Neutrophil (primary cell): ENCODE data around the gene ARVCF.

Experiments used
- H3K27ac ChIP-seq: fragments of 200-600 bp; sonication (generic); 2 replicates; pipeline ENCODE4 v1.5.1; 2016; ENCODE audit warnings: mild to moderate bottlenecking, moderate library complexity
- H3K27me3 ChIP-seq: fragments of 200-600 bp; sonication (generic); 2 replicates; pipeline ENCODE4 v1.6.0; 2016; ENCODE audit warnings: mild to moderate bottlenecking
- H3K36me3 ChIP-seq: fragments of 200-600 bp; sonication (generic); 2 replicates; pipeline ENCODE4 v1.5.1; 2017
- H3K4me1 ChIP-seq, 2 experiments: fragments of 200-600 bp in 1 of 2; sonication (generic) in 1 of 2; 1 replicate in 1 of 2; 2 replicates in 1 of 2; pipeline versions ENCODE4 v1.5.1 to v1.6.1; 2013 to 2016; ENCODE audit warnings: low read depth in 1 of 2, low read length in 1 of 2, mild to moderate bottlenecking in 1 of 2, moderate library complexity in 1 of 2; ENCODE audit not compliant: control insufficient read depth in 1 of 2, insufficient read depth in 1 of 2
- H3K4me3 ChIP-seq, 2 experiments: fragments of 200-600 bp in 1 of 2; sonication (generic) in 1 of 2; 1 replicate in 1 of 2; 2 replicates in 1 of 2; pipeline ENCODE4 v1.5.1; 2013 to 2016; ENCODE audit warnings: low read depth in 1 of 2, low read length in 1 of 2, mild to moderate bottlenecking in 1 of 2, moderate library complexity in 1 of 2
- H3K9me3 ChIP-seq: fragments of 200-600 bp; sonication (generic); 2 replicates; pipeline ENCODE4 v1.5.1; 2016
- CTCF ChIP-seq: fragments of 200-600 bp; sonication (generic); IDR thresholded peaks from 2 replicates; pipeline ENCODE4 v1.5.1; 2016; ENCODE audit warnings: antibody characterized with exemption

ARVCF gene

GRCh38 chr22:19968450-19968891, 48.2 kb downstream of the ARVCF start:
- H3K27me3 ChIP-seq, result no peaks in the 10 kb centered on the region
- no peaks in the 10 kb centered on the region for H3K9me3 ChIP-seq
- no peak for TF ChIP-seq CTCF
- peaks cover 0 to 10% of the 10 kb centered on the region in 2 experiments for H3K4me1 ChIP-seq
- no peak overlapping the region for H3K4me3 ChIP-seq
- H3K36me3 ChIP-seq, result peaks cover 36% of the 10 kb centered on the region
- no peak overlapping the region for H3K27ac ChIP-seq

GRCh38 chr22:19967850-19968449, 48.7 kb downstream of the ARVCF start:
- no peaks in the 10 kb centered on the region for H3K9me3 ChIP-seq
- peaks cover 0 to 10% of the 10 kb centered on the region in 2 experiments for H3K4me1 ChIP-seq
- TF ChIP-seq CTCF, result no peak
- no peak overlapping the region for H3K4me3 ChIP-seq
- H3K36me3 ChIP-seq, result peaks cover 40% of the 10 kb centered on the region
- H3K27me3 ChIP-seq, result no peaks in the 10 kb centered on the region
- H3K27ac ChIP-seq, result no peak overlapping the region

GRCh38 chr22:19966908-19967750, 49.5 kb downstream of the ARVCF start:
- H3K4me1 ChIP-seq, result peaks cover 0 to 10% of the 10 kb centered on the region in 2 experiments
- TF ChIP-seq CTCF, result no peak
- H3K4me3 ChIP-seq, result no peak overlapping the region
- peaks cover 46% of the 10 kb centered on the region for H3K36me3 ChIP-seq
- no peak overlapping the region for H3K27ac ChIP-seq
- no peaks in the 10 kb centered on the region for H3K27me3 ChIP-seq
- H3K9me3 ChIP-seq, result no peaks in the 10 kb centered on the region

GRCh38 chr22:19965771-19966709, 50.6 kb downstream of the ARVCF start:
- H3K4me3 ChIP-seq, result no peak overlapping the region
- H3K27ac ChIP-seq, result no peak overlapping the region
- TF ChIP-seq CTCF, result no peak
- H3K9me3 ChIP-seq, result no peaks in the 10 kb centered on the region
- H3K36me3 ChIP-seq, result peaks cover 47% of the 10 kb centered on the region
- H3K27me3 ChIP-seq, result no peaks in the 10 kb centered on the region
- H3K4me1 ChIP-seq, result peaks cover 0 to 5% of the 10 kb centered on the region in 2 experiments

- Histone ChIP-seq H3K36me3 (peaks cover 47% of the 10 kb centered on the region), H3K27me3 (no peaks in the 10 kb centered on the region)
- TF ChIP-seq CTCF, result no peak
Observed at GRCh38 chr22:19964701-19965386, 51.8 kb downstream of the ARVCF start.

More at GRCh38 chr22:19964701-19965386, 51.8 kb downstream of the ARVCF start:
- no peak overlapping the region for H3K4me3 ChIP-seq
- H3K27ac ChIP-seq, result no peak overlapping the region
- H3K9me3 ChIP-seq, result no peaks in the 10 kb centered on the region
- no peaks in the 10 kb centered on the region for H3K4me1 ChIP-seq
